Measurements from ENCODE around the gene NBPF4.
"Not testable (repeated sequence)": the region's sequence is repeated elsewhere in the genome, so short reads cannot be mapped to it uniquely, and the experiment has no call there.

NBPF4 gene

GRCh38 chr1:108211014-108211413 is 32.9 kb downstream of the NBPF4 start:
- Histone ChIP-seq H3K9me3 (ENCODE audit: control insufficient read depth, low read length) (no peaks in the 10 kb centered on the region), H3K4me1 (ENCODE audit: control insufficient read depth, insufficient read depth, low read length) (no peaks in the 10 kb centered on the region), H3K36me3 (ENCODE audit: control insufficient read depth, insufficient read depth, low read length) (no peaks in the 10 kb centered on the region), H3K27ac (ENCODE audit: insufficient read depth, low read depth, low read length, poor library complexity, severe bottlenecking) (no peak overlapping the region), H3K27me3 (ENCODE audit: control insufficient read depth, insufficient read depth, low read length, poor library complexity, severe bottlenecking) (no peaks in the 10 kb centered on the region), H3K4me3 (ENCODE audit: insufficient read depth, low read depth, low read length) (no peak overlapping the region)
- WGBS, 2 experiments: 88 to 95% methylated on average over 1 of the region's 1 CpG

GRCh38 chr1:108209456-108210108 is 34.3 kb downstream of the NBPF4 start:
- Histone ChIP-seq H3K4me3 (ENCODE audit: insufficient read depth, low read depth, low read length) (no peak overlapping the region), H3K27ac (ENCODE audit: insufficient read depth, low read depth, low read length, poor library complexity, severe bottlenecking) (no peak overlapping the region), H3K27me3 (ENCODE audit: control insufficient read depth, insufficient read depth, low read length, poor library complexity, severe bottlenecking) (no peaks in the 10 kb centered on the region), H3K36me3 (ENCODE audit: control insufficient read depth, insufficient read depth, low read length) (no peaks in the 10 kb centered on the region), H3K9me3 (ENCODE audit: control insufficient read depth, low read length) (no peaks in the 10 kb centered on the region), H3K4me1 (ENCODE audit: control insufficient read depth, insufficient read depth, low read length) (no peaks in the 10 kb centered on the region)
- 89 to 90% methylated on average over 11 of the region's 11 CpGs for WGBS, 2 experiments

GRCh38 chr1:108208724-108209446 is 35.0 kb downstream of the NBPF4 start:
- Histone ChIP-seq H3K36me3 (ENCODE audit: control insufficient read depth, insufficient read depth, low read length) (no peaks in the 10 kb centered on the region), H3K27ac (ENCODE audit: insufficient read depth, low read depth, low read length, poor library complexity, severe bottlenecking) (no peak overlapping the region), H3K4me1 (ENCODE audit: control insufficient read depth, insufficient read depth, low read length) (no peaks in the 10 kb centered on the region), H3K9me3 (ENCODE audit: control insufficient read depth, low read length) (no peaks in the 10 kb centered on the region), H3K4me3 (ENCODE audit: insufficient read depth, low read depth, low read length) (no peak overlapping the region), H3K27me3 (ENCODE audit: control insufficient read depth, insufficient read depth, low read length, poor library complexity, severe bottlenecking) (no peaks in the 10 kb centered on the region)
- 78 to 82% methylated on average over 11 of the region's 11 CpGs for WGBS, 2 experiments

- WGBS, 2 experiments: 90 to 100% methylated on average over 2 of the region's 3 CpGs
- not testable (repeated sequence) for H3K36me3 ChIP-seq (ENCODE audit: control insufficient read depth, insufficient read depth, low read length); H3K4me1 ChIP-seq (ENCODE audit: control insufficient read depth, insufficient read depth, low read length); H3K4me3 ChIP-seq (ENCODE audit: insufficient read depth, low read depth, low read length); H3K27ac ChIP-seq (ENCODE audit: insufficient read depth, low read depth, low read length, poor library complexity, severe bottlenecking); H3K27me3 ChIP-seq (ENCODE audit: control insufficient read depth, insufficient read depth, low read length, poor library complexity, severe bottlenecking); H3K9me3 ChIP-seq (ENCODE audit: control insufficient read depth, low read length)
Observed at GRCh38 chr1:108203582-108203981, 40.3 kb downstream of the NBPF4 start.

GRCh38 chr1:108201687-108202086 is 42.2 kb downstream of the NBPF4 start:
- H3K27me3 ChIP-seq (ENCODE audit: control insufficient read depth, insufficient read depth, low read length, poor library complexity, severe bottlenecking): no peaks in the 10 kb centered on the region
- WGBS, 2 experiments: 82 to 87% methylated on average over 5 of the region's 5 CpGs
- H3K9me3 ChIP-seq (ENCODE audit: control insufficient read depth, low read length): no peaks in the 10 kb centered on the region
- H3K27ac ChIP-seq (ENCODE audit: insufficient read depth, low read depth, low read length, poor library complexity, severe bottlenecking): no peak overlapping the region
- H3K36me3 ChIP-seq (ENCODE audit: control insufficient read depth, insufficient read depth, low read length): no peaks in the 10 kb centered on the region
- H3K4me1 ChIP-seq (ENCODE audit: control insufficient read depth, insufficient read depth, low read length): no peaks in the 10 kb centered on the region
- no peak overlapping the region for H3K4me3 ChIP-seq (ENCODE audit: insufficient read depth, low read depth, low read length)

- Histone ChIP-seq H3K36me3 (ENCODE audit: control insufficient read depth, insufficient read depth, low read length) (no peaks in the 10 kb centered on the region), H3K27me3 (ENCODE audit: control insufficient read depth, insufficient read depth, low read length, poor library complexity, severe bottlenecking) (no peaks in the 10 kb centered on the region), H3K9me3 (ENCODE audit: control insufficient read depth, low read length) (no peaks in the 10 kb centered on the region), H3K4me3 (ENCODE audit: insufficient read depth, low read depth, low read length) (peak overlapping the region; percentile 94), H3K4me1 (ENCODE audit: control insufficient read depth, insufficient read depth, low read length) (no peaks in the 10 kb centered on the region), H3K27ac (ENCODE audit: insufficient read depth, low read depth, low read length, poor library complexity, severe bottlenecking) (peak overlapping the region; percentile 33)
- 17 to 18% methylated on average over 10 of the region's 10 CpGs for WGBS, 2 experiments
Observed at GRCh38 chr1:108200687-108201051, 43.2 kb downstream of the NBPF4 start.

- H3K27me3 ChIP-seq (ENCODE audit: control insufficient read depth, insufficient read depth, low read length, poor library complexity, severe bottlenecking): no peaks in the 10 kb centered on the region
- no peaks in the 10 kb centered on the region for H3K9me3 ChIP-seq (ENCODE audit: control insufficient read depth, low read length)
- no peaks in the 10 kb centered on the region for H3K4me1 ChIP-seq (ENCODE audit: control insufficient read depth, insufficient read depth, low read length)
- peak within 1 kb of the TSS; percentile 60 for H3K27ac ChIP-seq (ENCODE audit: insufficient read depth, low read depth, low read length, poor library complexity, severe bottlenecking)
- peaks cover 4% of the 10 kb centered on the region for H3K36me3 ChIP-seq (ENCODE audit: control insufficient read depth, insufficient read depth, low read length)
- H3K4me3 ChIP-seq (ENCODE audit: insufficient read depth, low read depth, low read length): peak within 1 kb of the TSS; percentile 94
- 0% methylated on average over 97 of the region's 97 CpGs for WGBS, 2 experiments
Observed at GRCh38 chr1:108199781-108200686, 43.8 kb downstream of the NBPF4 start, which contains the start of gene SLC25A24. Gene SLC25A24, minus strand, starts transcription at chr1:108200343. Its CDS starts 205 bp downstream, at chr1:108200138.

- Histone ChIP-seq H3K4me3 (ENCODE audit: insufficient read depth, low read depth, low read length) (peak overlapping the region; percentile 94), H3K4me1 (ENCODE audit: control insufficient read depth, insufficient read depth, low read length) (no peaks in the 10 kb centered on the region), H3K36me3 (ENCODE audit: control insufficient read depth, insufficient read depth, low read length) (peaks cover 7% of the 10 kb centered on the region), H3K27ac (ENCODE audit: insufficient read depth, low read depth, low read length, poor library complexity, severe bottlenecking) (peak overlapping the region; percentile 60), H3K27me3 (ENCODE audit: control insufficient read depth, insufficient read depth, low read length, poor library complexity, severe bottlenecking) (no peaks in the 10 kb centered on the region), H3K9me3 (ENCODE audit: control insufficient read depth, low read length) (no peaks in the 10 kb centered on the region)
- WGBS, 2 experiments: 4 to 5% methylated on average over 9 of the region's 9 CpGs
Observed at GRCh38 chr1:108199201-108199691, 44.6 kb downstream of the NBPF4 start.

GRCh38 chr1:108194051-108194450 is 49.8 kb downstream of the NBPF4 start:
- H3K4me3 ChIP-seq (ENCODE audit: insufficient read depth, low read depth, low read length): no peak overlapping the region
- H3K27ac ChIP-seq (ENCODE audit: insufficient read depth, low read depth, low read length, poor library complexity, severe bottlenecking): no peak overlapping the region
- H3K36me3 ChIP-seq (ENCODE audit: control insufficient read depth, insufficient read depth, low read length): peaks cover 18% of the 10 kb centered on the region
- H3K9me3 ChIP-seq (ENCODE audit: control insufficient read depth, low read length): no peaks in the 10 kb centered on the region
- 95 to 97% methylated on average over 1 of the region's 1 CpG for WGBS, 2 experiments
- no peaks in the 10 kb centered on the region for H3K27me3 ChIP-seq (ENCODE audit: control insufficient read depth, insufficient read depth, low read length, poor library complexity, severe bottlenecking)
- H3K4me1 ChIP-seq (ENCODE audit: control insufficient read depth, insufficient read depth, low read length): no peaks in the 10 kb centered on the region

- no peaks in the 10 kb centered on the region for H3K9me3 ChIP-seq (ENCODE audit: control insufficient read depth, low read length)
- 100% methylated on average over 1 of the region's 1 CpG for WGBS, 2 experiments
- no peak overlapping the region for H3K4me3 ChIP-seq (ENCODE audit: insufficient read depth, low read depth, low read length)
- H3K4me1 ChIP-seq (ENCODE audit: control insufficient read depth, insufficient read depth, low read length): no peaks in the 10 kb centered on the region
- peaks cover 21% of the 10 kb centered on the region for H3K36me3 ChIP-seq (ENCODE audit: control insufficient read depth, insufficient read depth, low read length)
- no peak overlapping the region for H3K27ac ChIP-seq (ENCODE audit: insufficient read depth, low read depth, low read length, poor library complexity, severe bottlenecking)
- no peaks in the 10 kb centered on the region for H3K27me3 ChIP-seq (ENCODE audit: control insufficient read depth, insufficient read depth, low read length, poor library complexity, severe bottlenecking)
Observed at GRCh38 chr1:108193333-108193732, 50.5 kb downstream of the NBPF4 start.

Data from ectodermal cell (in vitro differentiated cells).